TTC549 (cell line): ENCODE results near the gene GRK1.

Source experiments
- FAIRE-seq: peaks from 2 replicates; lab custom pipeline; 2012; peaks lifted over from hg19 to GRCh38; lab: Jason Lieb, UNC

The GRK1 gene

DNA sequence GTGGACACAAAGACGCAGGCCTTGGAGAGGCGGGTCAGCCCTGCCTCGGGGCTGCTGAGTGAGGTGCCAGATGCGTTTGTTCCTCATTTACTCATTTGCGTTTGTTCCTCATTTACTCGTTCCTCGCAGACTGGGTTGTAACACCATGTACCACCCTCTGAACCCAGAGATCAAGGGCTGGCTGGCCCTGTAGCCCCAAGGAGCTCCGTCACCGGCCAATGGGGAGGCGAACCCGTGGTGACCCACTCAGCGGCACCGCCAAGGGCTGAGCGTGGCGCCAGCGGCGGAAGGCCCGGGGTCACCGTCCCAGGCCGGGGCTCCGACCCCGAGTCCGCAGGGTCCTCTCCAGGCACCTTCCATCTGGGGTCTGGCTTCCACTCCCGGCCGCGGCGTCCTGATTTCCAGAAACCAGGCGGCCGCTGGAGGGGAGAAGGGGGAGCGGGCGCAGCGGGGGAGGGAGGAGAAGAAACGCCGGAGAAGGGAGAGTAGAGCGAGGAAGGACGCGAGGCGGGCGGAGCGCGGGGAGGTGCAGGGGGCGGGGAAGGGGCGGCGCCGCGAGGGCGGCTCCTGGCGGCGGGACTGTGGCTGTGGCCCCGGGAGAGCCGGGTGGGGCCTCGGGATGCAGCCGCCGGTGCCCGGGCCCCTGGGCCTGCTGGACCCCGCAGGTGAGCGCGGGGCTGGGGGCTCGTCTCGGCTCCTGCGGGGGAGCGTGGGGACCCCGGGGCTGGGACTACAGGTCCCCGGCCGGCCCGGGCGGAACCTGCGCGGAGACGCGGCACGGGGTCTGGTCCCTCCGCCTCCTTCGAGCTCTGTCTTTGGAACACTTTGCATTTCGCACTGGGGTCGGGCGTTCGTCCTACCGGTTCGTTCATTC lies 91.9 kb downstream of the GRK1 start, which contains the start of gene TMEM255B:
TMEM255B (plus strand) TSS at position 576 of the 874 bp plus-strand sequence; CDS start at position 620, 44 bp downstream.
- no peak for FAIRE-seq

DNA sequence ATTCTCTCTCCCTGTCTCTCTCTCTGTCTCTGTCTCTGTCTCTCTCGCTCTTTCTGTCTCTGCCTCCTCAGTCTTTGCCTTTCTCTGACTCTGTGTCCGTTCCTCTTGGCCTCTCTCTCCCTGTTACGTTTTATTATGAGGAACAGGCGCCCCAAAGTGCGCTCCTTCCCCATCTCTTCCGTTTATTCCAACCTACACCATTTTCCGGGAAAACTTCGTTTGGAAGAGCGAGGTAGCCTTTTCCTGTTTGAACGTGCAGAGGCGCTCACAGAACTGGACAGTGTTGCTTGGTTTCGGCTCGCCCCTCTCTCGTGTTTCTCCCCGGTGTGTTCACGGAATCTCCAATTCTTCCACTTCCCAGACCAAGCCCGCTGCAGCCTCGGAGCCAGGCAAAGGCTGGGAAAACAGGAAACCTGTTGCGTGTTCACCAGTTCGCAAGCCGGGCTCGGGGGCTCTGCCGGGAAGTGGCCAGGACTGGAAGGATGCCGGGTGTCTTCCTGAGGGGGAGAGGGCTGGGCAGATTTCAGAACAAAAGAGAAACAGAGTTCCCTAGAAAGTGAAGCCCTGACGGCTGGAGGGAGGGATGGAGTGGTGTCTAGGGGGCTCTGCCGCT lies 92.6 kb downstream of the GRK1 start:
- no peak for FAIRE-seq

DNA sequence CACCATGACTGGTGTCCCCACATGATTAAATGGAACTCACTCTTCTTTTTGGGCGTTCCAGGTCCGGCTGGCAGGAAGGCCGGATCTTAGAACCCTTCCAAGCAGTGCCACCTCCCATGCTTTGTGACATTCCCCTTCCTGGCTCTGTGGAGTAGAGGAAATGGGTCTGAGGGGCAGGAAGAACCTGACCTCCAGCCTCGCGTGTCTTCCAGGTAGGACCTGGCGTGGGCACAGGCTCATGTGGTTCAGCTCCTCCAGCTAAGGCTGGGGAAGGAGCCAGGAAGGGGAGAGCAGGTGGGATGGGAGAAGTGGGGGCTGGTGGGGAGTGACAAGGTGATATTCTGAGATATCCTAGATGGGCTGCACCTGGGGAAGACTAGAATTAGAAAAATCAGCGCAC lies 94.1 kb downstream of the GRK1 start:
- no peak for FAIRE-seq

DNA sequence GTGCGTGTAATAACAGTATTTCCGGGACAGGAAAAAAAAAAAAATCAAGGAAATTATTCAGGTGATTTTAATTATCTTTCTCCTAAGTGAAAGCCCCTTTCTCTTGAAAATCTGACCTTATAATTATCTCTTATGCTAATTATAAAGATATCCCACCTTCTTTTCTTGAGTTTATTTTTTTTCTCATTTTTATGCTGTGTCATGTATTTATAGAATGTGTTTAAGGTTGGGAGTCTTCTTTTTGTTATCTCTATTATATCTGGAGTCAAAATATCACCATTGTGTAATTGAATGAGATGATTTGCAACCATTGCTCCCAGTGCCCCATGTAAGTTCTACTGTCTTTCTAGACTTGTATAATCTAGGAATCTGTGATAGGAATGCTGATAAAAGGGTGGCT lies 95.1 kb downstream of the GRK1 start:
- FAIRE-seq, result no peak

DNA sequence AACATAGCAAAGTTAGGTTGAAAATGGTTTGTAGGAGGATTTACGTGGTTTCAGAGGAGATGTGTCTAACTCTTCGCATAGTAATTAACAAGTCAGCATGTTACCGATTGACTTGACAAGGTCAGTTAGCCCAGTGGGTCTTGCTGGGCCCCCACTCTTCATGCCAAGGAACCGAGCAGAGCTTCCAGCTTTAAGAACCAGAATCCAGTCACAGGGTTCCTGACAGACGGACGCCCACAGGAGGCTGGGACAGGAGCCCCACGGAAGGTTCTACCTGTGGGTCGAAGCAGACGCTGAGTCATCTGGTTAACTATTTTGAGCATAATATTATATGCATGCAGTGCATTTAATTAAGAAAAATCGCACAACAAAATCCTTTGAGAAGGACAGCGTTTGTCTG lies 95.5 kb downstream of the GRK1 start:
- FAIRE-seq, result no peak

DNA sequence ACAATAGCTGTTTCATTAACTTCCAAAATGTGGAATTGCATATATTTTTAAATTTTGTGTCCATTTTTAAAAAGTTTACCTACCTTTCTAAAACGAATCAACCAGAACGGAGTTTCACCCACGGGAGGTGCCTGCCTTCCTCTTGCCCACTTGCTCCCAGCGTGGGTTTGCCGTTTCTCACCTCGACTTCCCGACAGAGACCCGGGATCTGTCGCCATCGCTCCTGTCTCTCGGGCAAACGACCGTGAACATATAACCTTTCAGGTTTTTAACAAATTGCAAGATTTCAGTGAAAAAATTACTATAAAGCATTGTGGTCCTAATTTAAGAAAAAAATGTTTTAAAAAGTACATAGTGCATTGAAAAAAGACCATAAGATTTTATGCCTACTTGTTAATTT lies 96.2 kb downstream of the GRK1 start:
- FAIRE-seq, result no peak

DNA sequence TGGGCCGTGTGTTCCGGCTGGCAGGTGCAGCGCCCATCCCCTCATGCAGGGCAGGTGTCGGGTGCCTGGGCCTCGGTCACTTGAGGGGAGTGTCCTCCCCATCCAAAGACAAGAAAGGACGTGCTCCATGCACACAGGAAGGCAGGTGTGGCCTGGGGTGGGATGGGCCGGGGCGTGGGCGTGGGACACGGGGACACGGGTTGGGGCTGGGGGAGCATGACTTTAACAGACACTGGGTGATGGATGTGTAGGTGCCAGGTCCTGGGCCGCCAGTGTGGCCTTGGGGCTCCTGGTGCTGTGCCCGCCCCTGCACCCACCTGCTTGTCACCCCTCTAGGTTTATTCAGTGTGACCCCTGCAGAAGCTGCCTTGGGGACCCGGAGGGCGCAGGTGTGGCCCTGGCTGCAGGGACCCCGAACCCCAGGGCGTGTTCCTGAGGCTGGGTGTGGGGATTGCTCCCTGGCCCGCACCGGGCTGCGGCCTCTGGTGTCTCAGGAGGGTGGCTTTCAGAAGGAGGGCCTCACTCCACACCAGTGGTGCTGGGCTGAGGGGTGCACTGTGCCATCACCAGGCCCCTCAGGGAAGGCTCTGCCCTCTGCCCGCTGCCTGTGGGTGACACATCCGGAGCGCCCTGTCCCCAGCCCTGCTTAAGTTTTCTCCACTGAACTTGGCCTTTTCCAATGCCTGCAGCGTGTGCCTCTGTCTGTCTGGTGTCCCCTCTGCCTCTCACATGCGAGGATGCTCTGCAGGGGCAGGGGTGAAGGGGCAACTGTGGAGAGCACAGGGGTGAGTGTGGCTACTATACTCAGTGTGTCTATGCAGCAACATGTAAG lies 97.2 kb downstream of the GRK1 start:
- no peak for FAIRE-seq

DNA sequence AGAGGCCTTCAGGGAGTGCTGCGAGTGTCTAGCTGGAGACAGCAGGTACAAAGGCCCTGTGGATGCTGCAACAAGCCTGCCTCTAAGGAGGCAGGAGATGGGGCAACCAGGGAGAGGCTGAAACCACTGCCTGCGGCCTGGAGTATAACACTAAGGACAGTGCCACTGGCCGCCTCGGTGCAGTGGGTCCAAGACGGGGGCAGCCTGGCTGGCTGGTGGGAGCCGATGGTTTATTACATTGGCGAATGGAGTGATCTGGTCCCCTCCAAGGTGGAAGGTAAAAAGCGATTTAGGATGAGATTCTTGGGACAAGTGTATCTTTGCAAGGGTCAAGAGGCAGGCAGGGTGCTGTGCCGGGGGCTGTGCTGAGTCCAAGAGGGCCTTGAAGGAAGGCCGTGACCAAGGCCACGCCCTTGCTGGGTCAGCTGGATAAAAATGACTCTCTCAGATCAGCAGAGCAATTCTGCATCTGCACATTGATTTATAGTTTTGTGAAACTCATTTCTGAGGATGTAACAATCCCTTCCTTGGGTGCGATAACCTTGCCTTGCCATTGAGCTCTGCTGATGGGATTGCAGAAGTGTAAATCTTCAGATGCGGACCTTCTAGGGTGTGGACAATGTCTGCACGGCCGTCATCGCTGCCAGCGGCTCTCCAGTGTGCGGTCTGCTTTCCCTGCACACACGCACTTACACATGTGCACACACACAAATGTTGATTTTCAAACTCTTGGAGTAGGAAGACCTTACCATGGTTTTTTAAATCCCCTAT lies 98.0 kb downstream of the GRK1 start:
- no peak for FAIRE-seq

DNA sequence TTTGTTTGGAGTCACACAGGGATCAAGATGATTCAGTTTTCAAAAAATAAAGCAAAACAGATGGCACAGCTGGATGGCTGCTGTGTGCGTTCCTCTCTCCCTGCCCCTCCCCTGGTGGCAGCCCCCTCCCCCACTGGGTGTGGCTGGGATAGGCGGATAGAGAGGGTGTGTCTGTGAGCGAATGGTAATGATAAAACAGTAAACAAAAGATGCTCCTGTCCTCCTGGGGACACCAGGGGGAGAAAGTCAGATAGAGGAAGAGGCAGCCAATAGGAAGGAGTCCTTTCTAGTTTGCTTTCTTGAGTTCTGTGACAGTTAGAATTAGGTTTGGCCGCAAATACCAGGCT lies 98.5 kb downstream of the GRK1 start:
- no peak for FAIRE-seq

DNA sequence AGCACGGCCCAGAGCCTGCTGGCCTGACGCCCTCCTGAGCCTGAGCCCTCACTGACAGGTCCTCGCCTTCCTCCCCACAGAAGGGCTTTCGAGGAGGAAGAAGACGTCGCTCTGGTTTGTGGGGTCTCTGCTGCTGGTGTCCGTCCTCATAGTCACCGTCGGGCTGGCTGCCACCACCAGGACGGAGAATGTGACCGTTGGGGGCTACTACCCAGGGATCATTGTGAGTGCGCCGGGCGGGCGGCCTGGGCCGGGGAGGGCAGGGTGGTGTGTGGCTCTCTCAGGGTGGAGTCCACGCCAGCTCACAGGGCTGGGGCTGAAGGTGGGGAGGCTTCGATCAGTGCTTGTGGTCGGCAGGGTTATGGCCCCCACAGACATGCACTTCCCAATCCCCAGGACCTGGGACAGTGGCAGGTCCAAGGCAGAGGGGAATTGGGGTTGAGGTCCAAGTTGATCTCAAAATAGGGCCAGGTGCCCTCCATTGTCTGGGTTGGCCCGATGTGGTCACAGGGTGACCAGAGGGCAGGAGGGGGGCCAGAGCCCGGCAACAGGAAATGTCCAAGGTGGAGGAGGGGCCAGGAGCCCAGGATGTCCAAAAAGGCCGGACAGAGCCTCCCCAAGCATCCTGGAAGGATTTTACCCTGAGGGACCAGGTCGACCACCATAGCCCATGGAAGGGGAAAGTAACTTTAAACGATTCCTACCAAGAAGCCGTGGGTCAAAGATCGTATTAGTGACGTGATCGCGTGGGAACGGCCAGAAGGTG lies 99.2 kb downstream of the GRK1 start:
- no peak for FAIRE-seq

DNA sequence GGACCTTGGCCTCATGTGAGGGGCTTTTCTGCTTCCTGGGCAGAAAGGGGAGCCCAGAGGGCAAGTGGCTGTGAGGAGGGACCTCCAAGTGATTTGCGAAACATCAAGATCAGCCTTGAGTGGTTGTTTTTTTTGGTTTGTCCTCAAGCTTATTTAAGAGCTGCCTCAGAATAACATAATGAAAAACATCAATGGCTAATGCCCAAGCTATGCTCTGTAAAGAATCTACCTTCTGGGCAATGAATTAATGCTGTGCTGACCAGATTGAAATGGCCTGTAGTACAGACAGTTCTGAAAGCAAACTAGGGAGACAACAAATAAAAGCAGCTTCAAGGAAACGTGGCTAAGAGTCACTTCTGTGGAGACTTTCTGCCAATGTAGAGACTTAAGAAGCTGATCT lies 100.3 kb downstream of the GRK1 start:
- no peak for FAIRE-seq

DNA sequence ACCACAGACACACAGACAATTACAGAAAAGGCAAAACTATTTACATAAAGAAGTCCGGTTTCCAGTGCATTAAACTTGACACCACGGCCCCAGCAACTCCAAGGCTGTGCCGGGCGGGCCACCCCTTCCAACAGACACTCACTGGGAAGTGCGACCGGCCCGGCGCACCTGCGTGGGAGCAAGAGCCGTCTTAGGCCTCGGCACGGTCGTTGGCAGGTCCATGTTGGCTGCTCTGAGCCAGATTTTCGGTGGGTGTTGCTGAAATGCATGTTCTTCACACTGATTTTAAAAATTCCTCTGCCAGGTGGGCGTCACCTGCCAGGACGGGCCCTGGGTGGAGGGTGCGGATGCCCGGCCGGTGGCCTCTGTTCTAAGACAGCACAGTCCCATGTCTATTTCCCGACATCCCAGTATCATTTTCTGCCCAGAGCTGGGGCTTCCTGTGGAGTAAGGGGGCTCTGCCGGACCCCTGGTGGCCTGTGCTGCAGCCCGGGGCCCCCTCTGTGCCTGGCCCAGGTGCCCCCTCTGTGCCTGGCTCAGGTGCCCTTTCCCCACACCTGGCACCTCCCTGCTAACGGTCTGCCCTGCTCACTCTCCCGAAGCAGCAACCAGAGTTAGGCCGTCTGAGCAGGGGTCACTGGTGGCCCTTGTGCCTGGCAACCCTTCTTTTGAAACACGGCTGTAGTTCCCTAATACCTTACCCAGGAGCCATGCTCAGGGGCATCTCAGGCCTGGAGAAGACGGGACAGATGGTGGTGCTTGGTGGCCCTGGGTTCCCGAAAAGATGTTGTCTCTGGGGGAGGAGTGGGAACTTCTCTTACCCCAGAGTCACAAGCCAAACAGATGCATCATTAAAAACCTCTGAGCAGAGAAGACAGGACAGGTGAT lies 101.2 kb downstream of the GRK1 start:
- FAIRE-seq, result no peak

DNA sequence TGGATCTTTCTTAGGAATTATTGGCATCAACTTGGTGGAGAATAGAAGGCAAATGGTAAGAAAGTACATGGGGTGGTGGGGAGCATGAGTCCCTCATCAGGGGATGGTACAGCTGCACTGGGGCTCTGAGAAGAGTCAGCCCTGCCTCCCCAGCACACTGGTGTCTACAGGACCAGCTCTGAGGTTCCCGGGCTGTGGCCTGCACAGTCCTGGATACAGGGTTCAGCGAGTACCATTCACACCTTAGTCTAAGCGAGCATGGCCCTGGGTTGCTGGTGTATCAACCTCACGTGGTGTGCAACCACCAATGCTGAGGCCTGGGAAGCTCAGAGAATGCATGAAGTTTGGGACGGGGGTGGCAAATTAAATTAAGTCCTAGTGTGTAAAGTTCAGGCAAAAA lies 102.1 kb downstream of the GRK1 start:
- FAIRE-seq, result no peak

DNA sequence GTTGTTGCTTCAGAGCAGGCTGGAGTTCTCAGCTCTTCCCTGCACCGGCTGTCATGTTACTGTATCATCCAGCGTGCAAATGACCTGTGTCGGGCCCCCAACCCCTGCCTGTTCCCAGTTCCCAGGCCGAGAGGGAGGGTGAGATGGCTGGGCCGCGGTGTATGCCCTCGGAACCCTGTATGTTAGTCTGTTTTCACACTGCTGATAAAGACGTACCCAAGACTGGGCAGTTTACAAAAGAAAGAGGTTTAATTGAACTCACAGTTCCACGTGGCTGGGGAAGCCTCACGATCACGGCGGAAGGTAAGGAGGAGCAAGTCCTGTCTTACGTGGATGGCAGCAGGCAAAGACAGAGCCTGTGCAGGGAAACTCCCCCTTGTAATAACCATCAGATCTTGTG lies 102.9 kb downstream of the GRK1 start:
- no peak for FAIRE-seq

DNA sequence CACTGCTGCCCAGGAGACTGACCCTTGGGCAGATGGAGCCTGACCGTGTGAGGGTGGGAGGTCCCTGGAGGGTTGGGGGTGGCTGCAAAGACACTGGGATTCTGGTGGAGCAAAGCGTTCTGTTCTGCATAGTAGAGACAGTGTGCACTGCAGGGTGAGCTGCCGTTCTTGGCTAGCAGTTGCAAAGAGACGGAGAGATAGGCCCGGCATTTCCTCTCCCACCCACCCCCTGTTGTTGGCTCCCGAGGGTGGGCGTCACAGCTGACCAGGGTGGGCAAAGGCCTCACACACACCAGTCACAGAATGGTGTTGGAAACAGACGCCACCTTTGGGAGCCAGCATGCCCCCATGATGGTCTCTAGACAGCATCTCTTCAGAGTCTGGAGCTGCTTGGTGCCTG lies 103.4 kb downstream of the GRK1 start:
- no peak for FAIRE-seq

DNA sequence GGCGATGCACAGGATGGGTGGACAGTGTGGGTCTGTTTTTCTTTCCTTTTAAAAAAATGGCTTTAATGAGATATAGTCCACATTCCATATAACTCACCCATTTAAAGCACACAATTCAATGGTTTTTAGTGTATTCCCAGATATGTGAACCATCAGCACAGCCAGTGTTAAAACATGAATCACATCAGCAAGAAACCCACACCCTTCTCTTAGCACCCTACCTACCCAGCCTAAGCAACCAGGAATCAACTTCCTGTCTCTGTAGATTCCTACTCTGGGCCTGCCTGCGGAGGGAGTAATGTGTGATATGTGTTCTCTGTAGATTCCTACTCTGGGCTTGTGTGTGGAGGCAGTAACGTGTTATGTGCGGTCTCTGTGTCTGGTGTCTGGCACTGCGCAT lies 103.9 kb downstream of the GRK1 start:
- FAIRE-seq, result no peak

DNA sequence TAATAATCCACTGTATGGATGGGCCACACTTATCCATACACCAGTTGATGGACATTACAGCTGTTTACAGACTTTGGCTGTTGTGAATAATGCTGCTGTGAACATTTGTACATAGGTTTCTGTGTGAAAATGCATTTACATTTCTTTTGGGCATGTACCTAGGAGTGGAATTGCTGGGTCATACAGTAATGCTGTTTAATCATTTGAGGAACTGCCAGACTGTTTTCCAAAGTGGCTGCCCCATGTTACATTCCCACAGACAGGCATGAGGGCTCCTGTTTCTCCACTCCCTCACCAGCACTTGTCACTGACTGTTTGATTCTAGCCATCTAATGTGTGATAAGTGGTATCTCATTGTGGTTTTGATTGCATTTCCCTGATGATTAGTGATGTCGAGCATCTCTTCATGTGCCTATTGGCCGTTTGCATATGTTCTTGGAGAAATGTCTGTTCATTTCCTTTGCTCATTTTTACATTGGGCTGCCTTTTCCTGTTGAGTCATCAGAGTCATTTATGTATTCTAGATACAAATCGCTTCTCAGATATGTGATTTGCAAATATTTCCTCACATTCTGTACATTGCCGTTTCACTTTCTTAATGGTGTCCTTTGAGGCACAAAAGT lies 104.8 kb downstream of the GRK1 start:
- no peak for FAIRE-seq

DNA sequence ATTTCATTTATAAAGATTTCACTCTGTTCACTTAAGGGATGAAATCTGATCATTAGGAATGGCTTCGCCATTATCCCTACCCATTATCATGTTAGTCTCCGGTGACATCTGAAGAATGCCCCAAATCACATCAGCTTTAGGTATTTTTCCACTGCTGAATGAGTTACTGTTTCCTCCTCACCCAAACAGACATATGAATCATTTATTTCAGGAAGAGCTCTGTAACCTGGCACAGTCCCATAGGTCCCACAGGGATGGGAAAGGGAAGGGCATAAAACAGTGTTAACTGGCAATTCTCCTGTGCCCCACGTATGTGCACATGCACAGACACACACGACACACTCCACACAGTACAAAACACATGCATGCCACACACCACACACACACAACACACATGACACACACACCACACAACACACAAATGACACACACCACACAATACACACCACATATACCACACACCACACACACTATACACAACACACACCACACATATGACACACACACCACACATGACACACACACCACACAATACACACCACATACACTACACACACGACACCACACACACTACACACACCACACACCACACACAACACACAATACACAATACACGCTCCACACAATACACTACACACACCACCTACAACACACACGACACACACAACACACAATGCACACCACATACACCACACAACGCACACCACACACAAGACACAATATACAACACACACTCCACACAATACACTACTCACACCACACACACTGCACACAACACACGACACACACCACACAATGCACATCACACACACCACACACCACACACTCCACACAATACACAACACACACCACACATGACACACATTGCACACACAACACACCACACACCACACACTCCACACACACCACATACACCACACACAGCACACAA lies 107.4 kb downstream of the GRK1 start:
- no peak for FAIRE-seq
